NT2/D1 (cell line): ENCODE data around the gene CD1E.

Experiments
- DNase-seq: peaks from one replicate; pipeline ENCODE4 v3.0.0-alpha.2; 2011; ENCODE audit warnings: low read depth, low spot score
- H3K27me3 ChIP-seq: 2 replicates; pipeline ENCODE4 v1.6.0; 2011; ENCODE audit warnings: mild to moderate bottlenecking; ENCODE audit not compliant: insufficient read length, insufficient read depth
- H3K36me3 ChIP-seq: 2 replicates; pipeline ENCODE4 v1.6.1; 2011; ENCODE audit warnings: mild to moderate bottlenecking, low read length, mixed read lengths; ENCODE audit not compliant: insufficient read depth, insufficient read length
- H3K4me1 ChIP-seq: 2 replicates; pipeline ENCODE4 v1.5.1; 2011; ENCODE audit not compliant: insufficient read depth, insufficient read length
- H3K4me3 ChIP-seq: 2 replicates; pipeline ENCODE4 v1.5.1; 2011; ENCODE audit warnings: low read depth; ENCODE audit not compliant: insufficient read length
- H3K9ac ChIP-seq: 2 replicates; pipeline ENCODE4 v1.6.0; 2011; ENCODE audit warnings: low read depth; ENCODE audit not compliant: insufficient read length
- H3K9me3 ChIP-seq: 2 replicates; pipeline ENCODE4 v1.5.1; 2011; ENCODE audit warnings: mild to moderate bottlenecking, low read length; ENCODE audit not compliant: insufficient read depth
- SUZ12 ChIP-seq: IDR thresholded peaks from 2 replicates; pipeline ENCODE4 v1.6.1; 2011; ENCODE audit not compliant: insufficient read length, insufficient read depth; ENCODE audit errors: extremely low read depth
- YY1 ChIP-seq: IDR thresholded peaks from 2 replicates; pipeline ENCODE4 v1.6.1; 2011; ENCODE audit not compliant: insufficient read length, insufficient read depth
- ZNF274 ChIP-seq: IDR thresholded peaks from 2 replicates; pipeline ENCODE4 v1.6.1; 2011; ENCODE audit warnings: mild to moderate bottlenecking, low read depth, low read length

The CD1E gene

DNA sequence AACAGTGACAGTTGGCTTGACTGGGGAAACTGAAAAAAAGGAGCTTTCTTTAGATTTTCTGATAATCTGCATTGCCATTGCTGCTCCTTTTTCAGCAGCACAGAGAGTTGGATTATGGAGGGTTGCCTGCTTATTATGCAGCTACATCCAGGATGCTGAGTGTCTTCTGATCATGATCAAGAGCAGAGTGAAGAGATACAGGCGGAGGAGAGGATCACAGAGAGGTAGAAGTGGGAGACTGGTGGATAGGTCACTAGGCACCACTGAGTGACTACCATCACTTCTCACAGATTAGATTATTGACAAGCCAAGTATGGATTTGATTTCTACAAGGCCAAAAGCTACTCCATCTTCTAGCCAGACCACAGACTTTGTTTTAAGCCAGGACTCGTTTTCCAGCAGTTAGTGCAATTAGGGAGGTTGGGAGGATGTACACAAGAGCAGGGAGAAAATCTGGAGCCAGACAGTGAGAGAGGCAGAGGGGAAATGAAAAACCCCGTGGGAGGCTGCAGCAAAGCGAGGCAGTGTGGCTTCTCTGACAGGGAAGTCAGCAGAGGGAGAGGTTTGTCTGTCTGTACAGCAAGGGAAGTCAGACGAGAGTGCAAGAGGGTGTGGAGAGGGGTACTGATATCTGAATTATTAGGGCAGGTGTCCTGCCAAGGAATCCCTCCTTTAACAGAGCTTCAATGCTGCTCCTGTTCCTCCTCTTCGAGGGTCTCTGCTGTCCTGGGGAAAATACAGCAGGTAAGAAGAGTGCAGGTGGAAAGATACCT is at the start of gene CD1E:
Gene CD1E, plus strand, starts transcription at position 592 of the 773 bp plus-strand sequence. Its CDS starts 95 bp downstream, at position 687.
- H3K36me3 ChIP-seq, result no peaks in the 10 kb centered on the region
- no peak for DNase-seq
- no peak for TF ChIP-seq ZNF274
- TF ChIP-seq SUZ12, result no peak
- no peak for TF ChIP-seq YY1
- H3K4me1 ChIP-seq, result no peaks in the 10 kb centered on the region
- H3K9me3 ChIP-seq, result peaks cover 11% of the 10 kb centered on the region
- no peak within 1 kb of the TSS for H3K4me3 ChIP-seq
- H3K9ac ChIP-seq, result no peak within 1 kb of the TSS
- H3K27me3 ChIP-seq, result peaks cover 4% of the 10 kb centered on the region

DNA sequence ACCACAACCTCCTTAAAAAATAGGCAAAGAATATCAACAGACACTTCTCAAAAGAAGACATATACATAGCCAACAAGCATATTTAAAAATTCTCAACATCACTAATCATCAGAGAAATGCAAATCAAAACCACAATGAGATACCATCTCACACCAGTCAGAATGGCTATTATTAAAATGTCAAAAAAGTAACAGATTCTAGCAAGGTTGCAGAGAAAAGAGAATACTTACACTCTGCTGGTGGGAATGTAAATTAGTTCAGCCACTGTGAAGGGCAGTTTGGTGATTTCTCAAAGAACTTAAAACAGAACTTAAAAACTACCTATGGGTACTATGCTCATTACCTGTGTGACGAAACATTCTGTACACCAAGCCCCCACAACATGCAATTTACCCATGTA is 43.1 kb upstream of the CD1E start:
- Histone ChIP-seq H3K4me3 (no peak overlapping the region), H3K36me3 (no peaks in the 10 kb centered on the region), H3K4me1 (no peaks in the 10 kb centered on the region), H3K9ac (no peak overlapping the region), H3K27me3 (no peaks in the 10 kb centered on the region), H3K9me3 (no peaks in the 10 kb centered on the region)
- TF ChIP-seq SUZ12, result no peak
- TF ChIP-seq YY1, result no peak
- TF ChIP-seq ZNF274, result no peak
- DNase-seq, result no peak

- H3K9ac ChIP-seq, result no peak overlapping the region
- no peaks in the 10 kb centered on the region for H3K27me3 ChIP-seq
- no peak overlapping the region for H3K4me3 ChIP-seq
- no peak for DNase-seq
- no peaks in the 10 kb centered on the region for H3K36me3 ChIP-seq
- H3K4me1 ChIP-seq, result no peaks in the 10 kb centered on the region
- no peaks in the 10 kb centered on the region for H3K9me3 ChIP-seq
- TF ChIP-seq YY1 (no peak), ZNF274 (no peak), SUZ12 (no peak)
Observed at GRCh38 chr1:158311066-158311465, 42.6 kb upstream of the CD1E start.

GRCh38 chr1:158323866-158324265 is 29.8 kb upstream of the CD1E start:
- Histone ChIP-seq H3K36me3 (no peaks in the 10 kb centered on the region), H3K9ac (no peak overlapping the region), H3K27me3 (no peaks in the 10 kb centered on the region), H3K4me1 (no peaks in the 10 kb centered on the region), H3K4me3 (no peak overlapping the region), H3K9me3 (no peaks in the 10 kb centered on the region)
- no peak for TF ChIP-seq YY1
- no peak for TF ChIP-seq SUZ12
- no peak for TF ChIP-seq ZNF274
- DNase-seq, result no peak

GRCh38 chr1:158324395-158324794 is 29.3 kb upstream of the CD1E start:
- Histone ChIP-seq H3K4me3 (no peak overlapping the region), H3K9me3 (no peaks in the 10 kb centered on the region), H3K27me3 (no peaks in the 10 kb centered on the region), H3K9ac (no peak overlapping the region), H3K4me1 (no peaks in the 10 kb centered on the region), H3K36me3 (no peaks in the 10 kb centered on the region)
- no peak for DNase-seq
- no peak for TF ChIP-seq YY1
- no peak for TF ChIP-seq SUZ12
- no peak for TF ChIP-seq ZNF274

DNA sequence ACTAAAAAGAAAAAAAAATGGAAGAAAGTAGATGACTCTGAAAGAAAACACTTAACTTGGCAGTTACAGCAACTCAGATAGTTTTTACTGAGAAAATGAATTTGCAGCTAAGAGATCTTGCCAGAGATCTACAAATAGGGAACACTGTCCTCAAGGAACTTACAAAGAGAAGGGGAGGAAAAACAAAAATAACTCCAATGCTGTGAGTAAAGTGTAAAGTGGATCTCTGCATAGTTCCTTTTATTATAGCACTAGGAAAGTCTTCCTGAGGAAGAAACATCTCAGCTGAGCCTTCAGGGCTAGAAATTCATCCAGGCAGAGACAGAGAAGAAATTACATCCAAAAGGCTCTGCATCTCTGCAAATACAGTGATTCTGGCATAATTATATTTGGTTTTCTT is 26.2 kb upstream of the CD1E start:
- no peak overlapping the region for H3K4me3 ChIP-seq
- H3K36me3 ChIP-seq, result no peaks in the 10 kb centered on the region
- TF ChIP-seq ZNF274 (no peak), SUZ12 (no peak), YY1 (no peak)

DNA sequence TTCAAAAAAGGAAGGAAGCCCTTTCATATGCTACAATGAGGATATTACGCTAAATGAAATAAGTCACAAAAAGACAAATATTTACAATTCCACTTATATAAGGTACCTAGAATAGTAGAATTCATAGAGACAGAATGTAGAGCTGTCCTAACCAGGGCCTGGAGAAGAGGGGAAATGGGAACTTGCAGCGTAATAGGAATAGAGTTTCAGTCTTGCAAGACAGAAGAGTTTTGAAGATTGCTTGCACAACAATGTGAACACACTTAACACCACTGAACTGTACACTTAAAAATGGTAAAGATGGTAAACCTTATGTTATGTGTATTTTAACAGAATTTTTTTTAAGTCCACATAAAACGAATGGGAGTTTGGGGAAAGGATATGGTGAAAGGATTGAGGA is 25.3 kb upstream of the CD1E start:
- H3K4me1 ChIP-seq, result no peaks in the 10 kb centered on the region
- no peak for DNase-seq
- H3K4me3 ChIP-seq, result no peak overlapping the region
- H3K9ac ChIP-seq, result no peak overlapping the region
- H3K36me3 ChIP-seq, result no peaks in the 10 kb centered on the region
- H3K27me3 ChIP-seq, result no peaks in the 10 kb centered on the region
- TF ChIP-seq SUZ12, result no peak
- no peaks in the 10 kb centered on the region for H3K9me3 ChIP-seq

More for the DNA sequence above, 26.2 kb upstream of the CD1E start:
- H3K9ac ChIP-seq, result no peak overlapping the region
- DNase-seq, result no peak
- H3K9me3 ChIP-seq, result no peaks in the 10 kb centered on the region
- H3K27me3 ChIP-seq, result no peaks in the 10 kb centered on the region
- no peaks in the 10 kb centered on the region for H3K4me1 ChIP-seq
